GM18858 (cell line): ENCODE measurements around the gene CNR2.
"Not testable (repeated sequence)": the region's sequence is repeated elsewhere in the genome, so short reads cannot be mapped to it uniquely, and the experiment has no call there.

Experiments used
- ATAC-seq: cut with Tn5 transposase; IDR thresholded peaks from one replicate; pipeline ENCODE4 v1.9.1; 2021; ENCODE audit not compliant: unreplicated experiment

CNR2 gene

DNA sequence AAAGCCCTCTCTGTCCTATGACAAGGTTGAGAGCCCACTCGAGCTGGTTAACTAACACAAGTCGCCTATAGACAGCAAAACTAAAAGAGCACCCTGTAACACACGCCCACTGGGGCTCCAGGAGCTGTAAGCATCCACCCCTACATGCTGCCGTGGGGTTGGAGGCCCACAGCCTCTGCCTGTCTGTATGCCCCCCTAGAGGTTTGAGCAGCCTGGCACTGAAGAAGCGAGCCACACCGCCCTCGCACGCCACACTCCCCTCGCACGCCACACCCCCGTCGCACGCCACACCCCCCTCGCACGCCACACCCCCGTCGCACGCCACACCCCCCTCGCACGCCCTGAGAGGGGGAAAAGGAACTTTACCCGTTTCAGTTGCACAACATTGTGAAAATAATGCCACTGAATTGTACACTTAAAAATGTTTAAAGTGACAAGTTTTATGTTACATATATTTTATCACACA, 74.7 kb downstream of the CNR2 start:
- ATAC-seq, result no peak

DNA sequence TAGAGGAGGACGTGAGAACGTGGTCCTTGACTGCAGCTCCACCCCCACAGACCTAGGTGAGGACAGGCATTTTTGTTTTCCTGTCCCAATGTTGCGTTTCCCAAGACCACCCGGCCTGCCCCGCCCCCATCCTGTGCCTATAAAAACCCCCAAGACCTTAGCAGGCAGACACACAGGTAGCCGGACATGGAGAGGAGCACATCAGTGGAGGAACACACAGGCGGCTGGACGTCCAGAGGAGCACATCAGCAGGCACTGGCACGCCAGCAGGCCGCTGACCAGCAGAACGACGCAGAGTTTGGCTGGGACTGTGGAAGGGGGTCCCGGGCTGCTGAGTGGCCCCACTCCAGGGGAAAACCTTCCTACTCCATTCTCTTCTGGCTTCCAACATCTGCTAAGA, 75.3 kb downstream of the CNR2 start:
- no peak for ATAC-seq

DNA sequence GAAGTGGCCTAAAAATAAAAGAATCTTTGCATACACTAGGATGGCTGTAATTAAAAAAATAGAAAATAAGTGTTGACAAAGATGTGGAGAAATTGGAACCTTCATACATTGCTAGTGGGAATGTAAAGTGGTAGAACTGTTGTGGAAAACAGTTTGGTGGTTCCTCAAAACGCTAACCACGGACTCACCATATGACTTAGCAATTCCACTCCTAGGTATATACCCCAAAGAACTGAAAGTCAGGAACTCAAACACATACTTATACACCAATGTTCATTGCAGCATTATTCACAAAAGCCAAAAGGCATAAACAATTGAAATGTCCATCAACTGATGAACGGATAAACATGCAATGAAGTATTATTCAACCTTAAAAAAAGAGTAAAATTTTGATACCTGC, 77.1 kb downstream of the CNR2 start:
- ATAC-seq, result no peak

DNA sequence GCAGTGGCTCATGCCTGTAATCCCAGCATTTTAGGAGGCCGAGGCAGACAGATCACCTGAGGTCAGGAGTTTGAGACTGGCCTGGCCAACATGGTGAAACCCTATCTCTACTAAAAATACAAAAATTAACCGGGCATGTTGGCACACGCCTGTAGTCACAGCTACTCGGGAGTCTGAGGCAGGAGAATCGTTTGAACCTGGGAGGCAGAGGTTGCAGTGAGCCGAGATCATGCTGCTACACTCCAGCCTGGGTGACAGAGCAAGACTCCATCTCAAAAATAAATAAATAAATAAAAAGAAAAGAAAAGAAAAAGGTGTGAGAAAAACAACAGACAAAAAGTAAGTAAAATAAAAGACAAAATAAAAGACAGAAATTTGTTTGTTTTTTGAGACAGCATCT, 79.0 kb downstream of the CNR2 start:
- ATAC-seq, result not testable (repeated sequence)

DNA sequence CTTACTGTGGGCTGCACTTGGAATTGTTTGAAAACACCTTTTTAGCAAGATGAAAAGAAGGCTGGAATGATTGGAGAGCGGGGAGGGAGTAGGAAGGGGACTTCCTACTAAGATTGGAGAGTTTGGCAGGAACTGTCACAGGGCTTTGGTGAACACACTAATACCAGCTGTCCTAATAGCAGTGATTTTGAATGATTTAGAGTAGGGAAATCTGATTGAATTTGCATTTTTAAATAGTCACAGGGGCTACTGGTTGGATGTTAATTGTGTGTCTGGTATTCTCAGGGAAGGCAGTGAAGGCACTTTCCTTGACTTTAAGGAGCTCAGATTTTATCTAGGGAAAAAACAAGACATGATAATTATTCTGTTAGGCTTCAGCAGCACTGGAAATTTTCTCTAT, 85.4 kb downstream of the CNR2 start:
- no peak for ATAC-seq

DNA sequence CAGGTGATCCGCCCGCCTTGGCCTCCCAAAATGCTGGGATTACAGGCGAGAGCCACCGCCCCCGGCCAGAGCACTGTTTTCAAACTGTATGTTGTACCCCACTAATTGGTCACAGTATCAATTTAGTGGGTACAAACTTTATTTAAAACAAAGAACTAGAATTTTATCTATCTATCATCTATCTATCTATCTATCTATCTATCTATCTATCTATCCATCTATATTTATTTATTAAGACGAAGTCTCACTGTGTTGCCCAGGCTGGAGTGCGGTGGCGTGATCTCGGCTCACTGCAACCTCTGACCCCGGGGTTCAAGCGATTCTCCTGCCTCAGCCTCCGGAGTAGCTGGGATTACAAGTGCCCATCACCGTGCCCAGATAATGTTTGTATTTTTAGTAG, 86.6 kb downstream of the CNR2 start:
- not testable (repeated sequence) for ATAC-seq

DNA sequence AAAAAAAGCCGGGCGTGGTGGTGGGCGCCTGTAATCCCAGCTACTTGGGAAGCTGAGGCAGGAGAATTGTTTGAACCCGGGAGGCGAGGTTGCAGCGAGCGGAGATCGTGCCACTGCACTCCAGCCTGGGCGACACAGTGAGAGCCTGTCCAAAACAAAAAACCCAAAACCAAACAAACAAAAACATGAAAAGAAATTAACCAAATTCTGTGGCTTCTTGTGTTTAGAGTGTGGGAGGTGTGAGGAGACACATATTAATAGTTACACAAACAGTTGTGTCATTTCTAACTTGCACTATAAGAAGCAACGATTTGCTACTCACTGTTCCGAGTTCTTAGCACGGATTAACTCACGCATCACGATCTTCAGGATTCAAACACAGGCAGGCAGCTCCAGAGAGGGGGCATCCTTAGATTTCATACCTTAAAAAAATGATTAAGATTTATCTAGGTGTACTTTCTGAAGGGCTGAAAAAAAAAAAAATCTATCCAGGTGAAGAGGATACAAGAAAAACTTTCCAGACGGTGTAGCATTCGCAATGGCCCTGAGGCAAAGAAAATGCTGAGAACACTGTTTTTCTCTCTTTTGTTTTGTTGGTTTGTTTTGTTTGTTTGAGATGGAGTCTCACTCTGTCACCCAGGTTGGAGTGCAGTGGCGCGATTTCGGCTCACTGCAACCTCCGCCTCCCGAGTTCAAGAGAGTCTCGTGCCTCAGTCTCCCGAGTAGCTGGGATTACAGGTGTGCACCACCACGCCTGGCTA, 87.2 kb downstream of the CNR2 start:
- ATAC-seq, result no peak

DNA sequence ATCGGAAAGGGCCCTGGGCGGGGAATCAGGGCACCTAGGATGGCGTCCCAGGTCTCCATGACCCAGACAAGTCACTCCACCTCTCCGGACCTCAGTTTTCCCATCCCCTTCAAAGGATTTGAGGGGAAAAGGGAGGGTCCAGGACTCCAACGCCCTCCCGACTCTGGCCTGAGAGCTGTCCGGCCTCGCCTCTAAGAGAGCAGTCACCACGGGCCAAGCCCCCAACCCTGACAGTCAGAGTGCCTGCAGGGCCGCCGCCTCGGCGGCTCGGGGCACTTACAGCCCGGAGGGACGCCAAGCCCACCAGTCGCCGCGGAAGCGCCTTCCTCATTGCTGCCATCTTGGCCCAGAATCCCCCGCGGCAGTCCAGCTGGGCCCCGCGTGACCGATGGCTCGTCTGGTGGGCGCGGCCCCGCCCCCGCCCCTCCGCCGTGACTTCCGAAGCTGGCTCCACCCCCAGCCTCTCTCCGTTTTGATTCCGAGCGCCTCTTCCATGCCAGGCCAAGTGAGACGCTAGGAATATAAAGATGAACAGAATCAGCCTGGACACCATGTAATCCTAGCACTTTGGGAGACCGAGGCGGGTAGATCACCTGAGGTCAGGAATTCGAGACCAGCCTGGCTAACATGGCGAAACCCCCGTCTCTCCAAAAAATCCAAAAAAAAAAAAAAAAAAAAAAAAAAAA, 87.9 kb downstream of the CNR2 start, which contains the start of gene HMGCL:
TSS of gene HMGCL (minus strand) at position 354 of the 686 bp plus-strand sequence. CDS start at position 340, 14 bp downstream.
- peak; percentile 56 for ATAC-seq

DNA sequence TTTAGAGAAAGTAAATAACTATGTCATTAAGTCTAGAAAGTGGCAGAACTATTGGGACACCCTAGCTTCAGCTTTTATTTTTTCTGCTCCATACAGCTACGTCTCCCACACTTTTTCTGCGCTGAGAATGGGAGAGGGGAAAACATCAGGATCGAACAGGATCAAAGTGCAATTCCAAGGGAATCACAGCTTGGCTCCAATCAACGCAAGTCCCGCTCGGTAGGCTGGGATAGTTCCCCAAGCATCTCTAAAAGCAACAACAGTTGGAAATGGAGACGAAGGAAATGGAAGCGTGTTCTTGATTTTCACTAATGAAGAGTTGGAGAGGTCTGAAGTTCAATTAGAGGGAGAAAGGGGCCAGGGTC, 88.5 kb downstream of the CNR2 start:
- no peak for ATAC-seq

DNA sequence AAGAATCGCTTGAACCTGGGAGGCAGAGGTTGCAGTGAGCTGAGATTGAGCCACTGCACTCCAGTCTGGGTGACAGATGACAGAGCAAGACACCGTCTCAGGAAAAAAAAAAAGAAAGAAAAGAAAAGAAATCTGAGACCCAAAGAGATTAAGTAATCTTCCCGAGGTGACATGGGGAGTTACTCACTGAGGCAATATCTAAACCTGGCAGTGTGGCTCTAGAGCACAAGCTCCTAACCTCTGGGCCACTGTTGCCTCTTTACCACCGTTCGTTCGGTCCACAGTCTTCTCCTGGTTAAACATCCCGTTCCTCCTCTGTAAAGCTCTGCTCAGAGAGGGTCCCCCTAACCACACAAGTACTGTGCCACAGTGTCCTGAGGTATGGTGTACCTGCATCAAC, 89.4 kb downstream of the CNR2 start:
- ATAC-seq, result no peak
